Skeletal muscle cell (primary cell): ENCODE measurements around the gene IRAG1.
A peak's percentile ranks its signal among the peaks of the same experiment; 100 is the strongest.

Source experiments
- DNase-seq: peaks from one replicate; pipeline ENCODE4 v3.0.0-alpha.2; 2010; ENCODE audit warnings: low read depth
- H3K4me3 ChIP-seq: 2 replicates; pipeline ENCODE4 v1.5.1; 2011; ENCODE audit warnings: low read depth, mild to moderate bottlenecking, control low read depth, low read length, moderate library complexity

IRAG1 gene

GRCh38 chr11:10693509-10694081 lies at the start of gene IRAG1:
IRAG1 (minus strand) TSS chr11:10693755; CDS start chr11:10693602, 153 bp downstream.
- DNase-seq = no peak
- H3K4me3 ChIP-seq = peak within 1 kb of the TSS; percentile 1

- H3K4me3 ChIP-seq = no peak overlapping the region
- DNase-seq = no peak
These were observed 49.1 kb upstream of the IRAG1 start for GRCh38 chr11:10742460-10743208.

- H3K4me3 ChIP-seq = peak overlapping the region; percentile 32
- peak; percentile 89 for DNase-seq
These were observed 42.2 kb upstream of the IRAG1 start for GRCh38 chr11:10735481-10736475.

GRCh38 chr11:10731064-10731680 lies 37.6 kb upstream of the IRAG1 start:
- DNase-seq = no peak
- H3K4me3 ChIP-seq = no peak overlapping the region

GRCh38 chr11:10730151-10730550 lies 36.6 kb upstream of the IRAG1 start:
- H3K4me3 ChIP-seq = no peak overlapping the region
- DNase-seq = no peak

GRCh38 chr11:10728789-10729472 lies 35.4 kb upstream of the IRAG1 start:
- no peak for DNase-seq
- peak overlapping the region; percentile 20 for H3K4me3 ChIP-seq

- DNase-seq = no peak
- H3K4me3 ChIP-seq = no peak overlapping the region
These were observed 34.6 kb upstream of the IRAG1 start for GRCh38 chr11:10728154-10728553.

GRCh38 chr11:10727146-10727851 lies 33.7 kb upstream of the IRAG1 start:
- DNase-seq = no peak
- H3K4me3 ChIP-seq = no peak overlapping the region

- DNase-seq = no peak
- H3K4me3 ChIP-seq = no peak overlapping the region
These were observed 32.3 kb upstream of the IRAG1 start for GRCh38 chr11:10725907-10726253.

- H3K4me3 ChIP-seq = no peak overlapping the region
- peak; percentile 57 for DNase-seq
These were observed 31.8 kb upstream of the IRAG1 start for GRCh38 chr11:10725114-10725906.

- no peak for DNase-seq
- no peak overlapping the region for H3K4me3 ChIP-seq
These were observed 28.8 kb upstream of the IRAG1 start for GRCh38 chr11:10722307-10722706.

- DNase-seq = no peak
- H3K4me3 ChIP-seq = no peak overlapping the region
These were observed 27.4 kb upstream of the IRAG1 start for GRCh38 chr11:10720881-10721376.

- H3K4me3 ChIP-seq = no peak overlapping the region
- DNase-seq = no peak
These were observed 26.1 kb upstream of the IRAG1 start for GRCh38 chr11:10719616-10720015.

- no peak for DNase-seq
- H3K4me3 ChIP-seq = no peak overlapping the region
These were observed 23.1 kb upstream of the IRAG1 start for GRCh38 chr11:10716543-10717259.

- no peak overlapping the region for H3K4me3 ChIP-seq
- DNase-seq = no peak
These were observed 22.6 kb upstream of the IRAG1 start for GRCh38 chr11:10716122-10716521.

GRCh38 chr11:10715571-10715970 lies 22.0 kb upstream of the IRAG1 start:
- no peak for DNase-seq
- no peak overlapping the region for H3K4me3 ChIP-seq
